ENCODE measurements around the gene RTP2.

RTP2 gene

GRCh38 chr3:187738331-187739093 lies 36.2 kb upstream of the RTP2 start:
- peak; percentile 80 to 95 for DNase-seq

- no peak for DNase-seq
Observed at GRCh38 chr3:187738071-187738330, 35.6 kb upstream of the RTP2 start.

GRCh38 chr3:187737368-187738070 lies 35.2 kb upstream of the RTP2 start:
- DNase-seq, result peak in 1 of 2 donors; percentile 34

DNA sequence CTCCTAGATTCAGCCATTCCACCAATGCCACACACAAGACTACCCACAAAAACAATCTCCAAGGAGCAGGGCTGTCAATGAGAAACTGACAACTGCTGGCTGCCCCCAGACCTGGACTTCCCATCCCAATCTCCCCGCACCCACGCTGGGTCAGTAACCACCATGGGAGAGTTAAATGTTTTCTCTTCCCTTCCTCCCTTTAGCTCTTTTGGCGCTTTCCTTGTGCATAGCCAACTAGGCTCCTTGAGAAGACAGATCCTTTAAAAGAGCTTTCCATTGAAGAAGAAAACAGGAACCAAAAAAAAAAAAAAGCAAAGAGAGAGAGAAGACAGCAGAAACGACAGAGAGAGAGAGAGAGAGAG lies 34.6 kb upstream of the RTP2 start:
- peak in 1 of 2 donors; percentile 14 for DNase-seq

DNA sequence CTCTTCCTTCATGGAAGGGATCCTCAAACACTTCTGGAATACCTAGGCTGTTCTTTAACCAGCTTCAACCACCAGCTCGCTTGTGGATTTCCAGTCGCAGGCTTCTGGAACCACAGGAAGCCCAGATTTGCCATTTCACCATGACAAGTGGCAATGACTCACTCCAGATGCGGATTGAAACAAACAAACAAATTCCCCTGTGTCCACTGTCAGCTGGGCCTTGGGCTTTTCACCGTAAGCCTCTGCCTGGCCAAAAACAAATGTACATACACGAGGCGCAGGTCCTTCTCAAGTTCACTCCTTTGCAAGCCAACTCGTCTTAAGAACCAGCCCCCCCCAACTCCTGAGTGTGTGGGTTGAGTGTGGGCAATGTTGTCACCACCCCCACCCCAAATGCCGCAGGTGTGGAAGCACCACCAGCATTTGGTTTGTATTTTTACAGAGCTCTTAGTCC lies 34.1 kb upstream of the RTP2 start:
- no peak for DNase-seq

DNA sequence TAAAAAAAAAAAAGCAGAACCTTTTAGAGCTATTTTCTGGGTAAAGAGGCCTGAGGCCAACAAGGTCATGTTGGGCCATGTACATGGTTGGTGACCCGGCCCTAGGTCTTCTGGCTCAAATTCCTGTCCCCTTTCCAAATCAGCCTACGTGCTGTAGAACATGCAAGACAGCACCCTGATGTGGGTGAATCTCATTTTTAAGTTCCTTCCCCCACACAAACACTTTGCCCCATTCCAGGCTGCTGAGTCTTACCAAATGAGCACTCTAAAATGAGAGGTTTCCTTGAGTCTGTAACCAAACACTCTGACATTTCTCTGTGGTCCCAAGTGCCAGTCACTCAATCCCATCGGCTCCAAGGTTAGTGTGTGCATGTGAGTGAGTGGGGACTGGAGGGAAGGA lies 33.5 kb upstream of the RTP2 start:
- no peak for DNase-seq

- DNase-seq, result no peak
Observed at GRCh38 chr3:187735383-187735782, 33.0 kb upstream of the RTP2 start.

- DNase-seq, result no peak
Observed at GRCh38 chr3:187734841-187735240, 32.5 kb upstream of the RTP2 start.

DNA sequence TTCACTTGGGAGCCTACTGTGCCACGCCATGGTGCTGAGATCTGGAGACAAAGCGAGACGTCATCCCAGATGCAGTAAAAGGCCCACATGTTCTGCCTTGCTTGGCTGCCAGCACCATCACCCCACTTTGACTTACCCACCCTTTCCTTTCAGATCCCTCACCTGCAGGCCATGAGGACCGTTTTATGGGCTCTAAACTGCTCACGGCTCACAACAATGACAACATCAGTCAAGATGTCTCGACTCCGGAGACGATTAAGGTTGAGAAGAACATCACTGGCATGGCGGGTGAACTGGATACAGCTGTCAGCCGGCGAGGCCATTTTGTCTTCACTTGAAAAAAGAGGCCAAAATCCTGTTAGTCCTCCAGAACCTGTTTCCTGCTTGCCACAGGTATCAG lies 31.0 kb upstream of the RTP2 start:
- no peak for DNase-seq

- no peak for DNase-seq
Observed at GRCh38 chr3:187729598-187729997, 27.2 kb upstream of the RTP2 start.

- DNase-seq, result no peak
Observed at GRCh38 chr3:187728940-187729583, 26.7 kb upstream of the RTP2 start.

DNA sequence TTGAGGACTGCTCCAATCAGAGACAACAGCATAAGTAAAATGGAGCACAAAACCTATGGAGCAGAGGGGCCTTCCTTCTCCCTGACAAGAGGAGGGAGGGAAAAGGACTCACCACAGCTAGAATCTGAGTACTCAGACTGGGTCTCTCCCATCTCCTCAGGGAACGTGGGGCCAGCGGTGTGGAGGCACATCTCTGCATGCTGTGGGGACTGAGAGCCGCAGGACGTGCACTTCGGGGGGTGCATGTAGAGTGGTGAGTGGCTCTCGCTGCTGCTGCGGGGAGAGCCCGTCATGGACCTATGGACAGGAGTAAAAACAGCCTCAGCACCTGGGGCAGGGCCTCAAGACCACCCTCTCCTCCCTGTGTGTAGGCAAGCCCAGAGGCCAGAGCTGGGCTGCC lies 25.9 kb upstream of the RTP2 start:
- no peak for DNase-seq

- no peak for DNase-seq
Observed at GRCh38 chr3:187726564-187726963, 24.2 kb upstream of the RTP2 start.

DNA sequence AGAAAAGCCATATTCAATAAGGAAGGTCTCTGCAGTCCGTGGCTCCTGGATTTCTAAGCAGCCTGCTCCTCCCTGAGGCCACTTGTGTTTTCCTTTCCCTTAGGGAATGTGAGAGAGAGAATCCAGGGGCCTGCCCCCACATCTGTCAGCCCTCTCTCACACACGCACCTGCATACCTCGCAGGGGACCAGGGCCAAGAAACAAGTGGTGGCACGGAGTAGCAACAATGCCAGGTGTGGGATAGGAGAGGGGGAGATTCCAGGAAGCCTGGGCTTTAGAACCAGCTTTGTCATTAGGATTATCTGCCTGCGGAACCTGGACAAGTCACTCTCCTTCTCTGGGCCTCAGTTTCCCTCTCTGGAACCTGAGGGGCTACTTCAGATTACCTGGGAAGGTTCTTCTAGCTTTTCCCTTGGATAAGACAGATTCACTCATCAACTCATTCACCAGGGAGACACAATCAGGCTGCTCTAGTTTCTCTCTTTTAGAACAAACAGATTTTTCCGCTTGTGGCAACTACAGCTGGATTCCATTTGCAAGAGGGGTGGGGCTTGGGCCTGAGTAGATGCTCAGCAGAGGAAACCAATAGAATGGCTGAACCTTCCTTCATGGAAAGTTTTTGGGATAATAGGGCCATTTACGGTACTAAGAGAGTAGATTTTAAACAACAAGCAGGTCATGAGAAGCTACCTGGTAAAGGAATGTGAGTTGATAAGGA lies 23.5 kb upstream of the RTP2 start:
- no peak for DNase-seq

DNA sequence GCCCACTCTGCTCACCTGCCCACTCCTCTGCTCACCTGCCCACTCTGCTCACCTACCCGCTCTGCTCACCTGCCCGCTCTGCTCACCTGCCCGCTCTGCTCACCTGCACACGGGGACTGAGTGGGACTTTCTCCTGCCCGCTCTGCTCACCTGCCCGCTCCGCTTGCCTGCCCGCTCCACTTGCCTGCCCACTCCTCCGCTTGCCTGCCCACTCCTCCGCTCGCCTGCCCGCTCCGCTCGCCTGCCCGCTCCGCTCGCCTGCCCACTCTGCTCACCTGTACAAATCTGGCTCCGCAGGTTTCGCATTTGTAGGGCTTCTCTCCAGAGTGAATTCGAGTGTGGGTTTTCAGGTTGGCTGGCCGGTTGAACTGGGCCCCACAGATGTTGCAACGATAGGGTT lies 22.9 kb upstream of the RTP2 start:
- no peak for DNase-seq

- DNase-seq, result no peak
Observed at GRCh38 chr3:187722206-187722612, 19.9 kb upstream of the RTP2 start.

GRCh38 chr3:187721055-187721454 lies 18.7 kb upstream of the RTP2 start:
- no peak for DNase-seq

GRCh38 chr3:187720337-187720670 lies 17.9 kb upstream of the RTP2 start:
- no peak for DNase-seq

GRCh38 chr3:187719628-187720336 lies 17.4 kb upstream of the RTP2 start:
- DNase-seq, result peak; percentile 36 to 60

GRCh38 chr3:187718802-187719201 lies 16.4 kb upstream of the RTP2 start:
- DNase-seq, result no peak

DNA sequence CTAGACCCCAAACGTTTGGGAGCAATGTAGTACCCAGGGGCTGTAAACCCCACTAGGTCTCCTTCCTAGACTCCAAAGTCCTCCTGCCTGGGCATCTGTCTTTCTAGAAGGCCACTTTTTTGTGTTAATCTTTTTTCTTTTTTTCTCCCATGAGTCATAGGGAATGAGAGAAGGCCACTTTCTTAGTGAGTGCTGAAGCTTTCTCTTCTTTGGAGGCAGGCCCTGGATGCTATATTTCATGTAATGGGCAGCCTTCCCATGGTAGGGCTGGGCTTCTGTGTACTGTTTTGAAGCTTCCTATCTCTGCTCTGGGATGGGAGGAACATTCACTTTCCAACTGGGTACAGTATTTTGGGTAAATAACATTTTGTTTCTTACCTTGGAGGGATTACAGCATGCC lies 15.2 kb upstream of the RTP2 start:
- DNase-seq, result no peak

DNA sequence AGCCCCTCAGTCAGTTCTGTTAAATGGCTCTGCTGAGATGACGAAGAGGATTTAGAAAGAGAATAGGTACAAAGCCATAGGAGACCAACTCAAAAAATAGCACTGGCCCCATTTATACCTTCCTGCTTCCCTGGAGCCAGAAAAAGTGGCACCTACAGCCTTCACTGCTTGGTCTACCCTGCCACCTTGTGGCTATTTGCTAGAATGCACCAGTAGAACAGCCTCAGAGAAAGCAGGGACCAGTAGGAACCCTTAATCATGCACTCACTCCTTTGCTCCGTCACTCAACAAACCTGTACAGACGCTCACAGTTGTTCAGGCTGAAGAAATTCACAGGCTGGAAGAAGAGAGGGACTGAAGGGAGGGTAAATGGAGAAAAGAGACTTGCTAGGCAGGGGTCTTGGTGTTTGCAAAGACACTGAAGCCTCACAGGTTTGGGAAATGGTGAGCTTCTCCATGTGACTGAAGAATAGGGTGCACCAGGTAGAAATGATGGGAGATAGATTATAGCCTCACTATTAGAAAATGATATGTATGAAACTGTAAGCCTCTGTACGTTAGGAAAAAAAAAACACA lies 12.1 kb upstream of the RTP2 start:
- DNase-seq, result peak; percentile 68 to 69

- DNase-seq, result no peak
Observed at GRCh38 chr3:187713504-187713903, 11.1 kb upstream of the RTP2 start.
